ENCODE measurements around the gene GALE. TPM values are rescaled to one million over a fixed set of nuclear protein-coding genes. Genes with fewer than 3 reads are reported as not detected.

GALE gene
- total and polyA plus RNA-seq, 2 of the 13 experiments (the other 11 are each of a cell fraction or from before 2014, with no cell fraction given): 85.2 to 88.4 TPM

- TF ChIP-seq, protein P1, sequence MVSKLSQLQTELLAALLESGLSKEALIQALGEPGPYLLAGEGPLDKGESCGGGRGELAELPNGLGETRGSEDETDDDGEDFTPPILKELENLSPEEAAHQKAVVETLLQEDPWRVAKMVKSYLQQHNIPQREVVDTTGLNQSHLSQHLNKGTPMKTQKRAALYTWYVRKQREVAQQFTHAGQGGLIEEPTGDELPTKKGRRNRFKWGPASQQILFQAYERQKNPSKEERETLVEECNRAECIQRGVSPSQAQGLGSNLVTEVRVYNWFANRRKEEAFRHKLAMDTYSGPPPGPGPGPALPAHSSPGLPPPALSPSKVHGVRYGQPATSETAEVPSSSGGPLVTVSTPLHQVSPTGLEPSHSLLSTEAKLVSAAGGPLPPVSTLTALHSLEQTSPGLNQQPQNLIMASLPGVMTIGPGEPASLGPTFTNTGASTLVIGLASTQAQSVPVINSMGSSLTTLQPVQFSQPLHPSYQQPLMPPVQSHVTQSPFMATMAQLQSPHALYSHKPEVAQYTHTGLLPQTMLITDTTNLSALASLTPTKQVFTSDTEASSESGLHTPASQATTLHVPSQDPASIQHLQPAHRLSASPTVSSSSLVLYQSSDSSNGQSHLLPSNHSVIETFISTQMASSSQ (IDR thresholded peaks at IDR 0.05; ENCODE audit: low read depth): no peak
- TF ChIP-seq, protein P1 (CRISPR knock-in tag; IDR thresholded peaks at IDR 0.05; ENCODE audit: borderline replicate concordance): peak; percentile 62; the same call in 1 of the 2 replicates
- TF ChIP-seq ZNF839 (CRISPR knock-in tag; IDR thresholded peaks at IDR 0.05; ENCODE audit: borderline replicate concordance): 0 out of 2 replicates have a peak, but pooled peaks have one; percentile 31
- peak; percentile 87 for TF ChIP-seq BORCS8-MEF2B (CRISPR knock-in tag; IDR thresholded peaks at IDR 0.05)
- no peak for TF ChIP-seq JUNB (CRISPR knock-in tag; IDR thresholded peaks at IDR 0.05; ENCODE audit: borderline replicate concordance)
- TF ChIP-seq THAP8 (CRISPR knock-in tag; IDR thresholded peaks at IDR 0.05; ENCODE audit: borderline replicate concordance): no peak
- peak; percentile 92; the same call in 1 of the 2 replicates for TF ChIP-seq ZNF414 (CRISPR knock-in tag; IDR thresholded peaks at IDR 0.05)
- TF ChIP-seq, protein P2, sequence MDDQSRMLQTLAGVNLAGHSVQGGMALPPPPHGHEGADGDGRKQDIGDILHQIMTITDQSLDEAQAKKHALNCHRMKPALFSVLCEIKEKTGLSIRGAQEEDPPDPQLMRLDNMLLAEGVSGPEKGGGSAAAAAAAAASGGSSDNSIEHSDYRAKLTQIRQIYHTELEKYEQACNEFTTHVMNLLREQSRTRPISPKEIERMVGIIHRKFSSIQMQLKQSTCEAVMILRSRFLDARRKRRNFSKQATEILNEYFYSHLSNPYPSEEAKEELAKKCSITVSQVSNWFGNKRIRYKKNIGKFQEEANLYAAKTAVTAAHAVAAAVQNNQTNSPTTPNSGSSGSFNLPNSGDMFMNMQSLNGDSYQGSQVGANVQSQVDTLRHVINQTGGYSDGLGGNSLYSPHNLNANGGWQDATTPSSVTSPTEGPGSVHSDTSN (CRISPR knock-in tag; IDR thresholded peaks at IDR 0.05; ENCODE audit: borderline replicate concordance): peak; percentile 84; the same call in 1 of the 2 replicates
- 0 out of 2 replicates have a peak, but pooled peaks have one; percentile 35 for TF ChIP-seq ZNF253 (CRISPR knock-in tag; IDR thresholded peaks at IDR 0.05; ENCODE audit: borderline replicate concordance)
- no peak for TF ChIP-seq SYNCRIP (IDR thresholded peaks at IDR 0.05; ENCODE audit: insufficient read depth, low read depth, low read length)
- TF ChIP-seq ZSCAN12 (CRISPR knock-in tag; IDR thresholded peaks at IDR 0.05): 0 out of 2 replicates have a peak, but pooled peaks have one; percentile 40
- TF ChIP-seq, protein P3, sequence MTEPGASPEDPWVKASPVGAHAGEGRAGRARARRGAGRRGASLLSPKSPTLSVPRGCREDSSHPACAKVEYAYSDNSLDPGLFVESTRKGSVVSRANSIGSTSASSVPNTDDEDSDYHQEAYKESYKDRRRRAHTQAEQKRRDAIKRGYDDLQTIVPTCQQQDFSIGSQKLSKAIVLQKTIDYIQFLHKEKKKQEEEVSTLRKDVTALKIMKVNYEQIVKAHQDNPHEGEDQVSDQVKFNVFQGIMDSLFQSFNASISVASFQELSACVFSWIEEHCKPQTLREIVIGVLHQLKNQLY (CRISPR knock-in tag; IDR thresholded peaks at IDR 0.05): peak; percentile 94
- TF ChIP-seq ZNF496 (CRISPR knock-in tag; IDR thresholded peaks at IDR 0.05; ENCODE audit: insufficient replicate concordance): no peak
- 0 out of 2 replicates have a peak, but pooled peaks have one; percentile 20 for TF ChIP-seq ZNF572 (CRISPR knock-in tag; IDR thresholded peaks at IDR 0.05)
- no peak for TF ChIP-seq IKZF1 (IDR thresholded peaks at IDR 0.05)
- TF ChIP-seq BHLHE40 (IDR thresholded peaks at IDR 0.05; ENCODE audit: low read length): peak; percentile 75
- TF ChIP-seq MXD4 (CRISPR knock-in tag; IDR thresholded peaks at IDR 0.05): 0 out of 2 replicates have a peak, but pooled peaks have one; percentile 68
- peak; percentile 61; the same call in 1 of the 2 replicates for TF ChIP-seq ETV5 (CRISPR knock-in tag; IDR thresholded peaks at IDR 0.05; ENCODE audit: borderline replicate concordance)
- 0 out of 2 replicates have a peak, but pooled peaks have one; percentile 68 for TF ChIP-seq ZFP36L1 (CRISPR knock-in tag; IDR thresholded peaks at IDR 0.05)
- TF ChIP-seq DR1 (CRISPR knock-in tag; IDR thresholded peaks at IDR 0.05): 0 out of 2 replicates have a peak, but pooled peaks have one; percentile 43
Observed at GRCh38 chr1:23825076-23825761, 24.7 kb upstream of the GALE start, which contains the start of gene HMGCL (continued).
